Activated CD8-positive, alpha-beta memory T cell treated with anti-CD3 and anti-CD28 coated beads for 4 hours (primary cell): ENCODE results near the gene APCS.

Source experiments
- DNase-seq, 2 donors: peaks; one replicate each; pipeline ENCODE4 v3.0.0-alpha.2; 2020; ENCODE audit warnings: low read depth in 2 of 2

The APCS gene, protein sequence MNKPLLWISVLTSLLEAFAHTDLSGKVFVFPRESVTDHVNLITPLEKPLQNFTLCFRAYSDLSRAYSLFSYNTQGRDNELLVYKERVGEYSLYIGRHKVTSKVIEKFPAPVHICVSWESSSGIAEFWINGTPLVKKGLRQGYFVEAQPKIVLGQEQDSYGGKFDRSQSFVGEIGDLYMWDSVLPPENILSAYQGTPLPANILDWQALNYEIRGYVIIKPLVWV

DNA sequence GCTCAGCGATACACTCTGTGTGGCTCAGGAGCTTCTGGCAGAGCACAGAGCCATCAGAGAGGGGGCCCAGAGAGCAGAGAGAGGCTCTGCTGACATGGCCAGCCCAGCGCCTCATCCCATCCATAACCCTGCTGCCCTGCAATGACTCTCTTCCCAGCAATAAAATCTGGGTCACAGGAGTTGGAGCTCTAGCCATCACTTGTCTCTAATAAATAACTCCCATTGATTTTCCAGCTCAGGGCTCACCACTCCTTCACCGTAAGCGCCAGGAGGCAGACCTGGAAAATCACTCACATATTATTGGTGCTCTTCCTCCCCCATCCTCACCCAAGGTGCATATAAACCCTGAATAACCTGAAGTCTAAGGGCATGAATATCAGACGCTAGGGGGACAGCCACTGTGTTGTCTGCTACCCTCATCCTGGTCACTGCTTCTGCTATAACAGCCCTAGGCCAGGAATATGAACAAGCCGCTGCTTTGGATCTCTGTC, at the start of gene APCS:
Gene APCS, plus strand, starts transcription at position 366 of the 491 bp plus-strand sequence. Its CDS starts 96 bp downstream, at position 462.
- no peak for DNase-seq

DNA sequence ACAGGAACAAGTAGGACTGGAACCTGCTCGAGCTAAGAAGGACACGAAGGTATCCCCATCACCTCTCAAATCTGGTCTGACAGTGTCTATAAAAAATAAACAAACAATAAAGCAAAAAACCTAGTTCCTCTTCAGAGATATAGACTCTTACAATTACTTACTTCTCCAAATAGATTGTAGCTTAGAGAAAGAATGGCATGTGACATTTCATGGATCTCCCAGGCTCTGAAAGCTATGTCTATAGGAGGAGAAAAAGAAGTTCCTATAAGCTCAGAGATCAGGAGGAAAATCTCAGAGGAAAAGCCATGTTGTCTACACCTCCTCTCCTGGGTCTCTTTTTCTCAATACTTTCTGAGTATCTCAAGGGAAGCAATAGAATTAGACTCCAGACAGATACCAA, 39.5 kb upstream of the APCS start:
- no peak for DNase-seq

DNA sequence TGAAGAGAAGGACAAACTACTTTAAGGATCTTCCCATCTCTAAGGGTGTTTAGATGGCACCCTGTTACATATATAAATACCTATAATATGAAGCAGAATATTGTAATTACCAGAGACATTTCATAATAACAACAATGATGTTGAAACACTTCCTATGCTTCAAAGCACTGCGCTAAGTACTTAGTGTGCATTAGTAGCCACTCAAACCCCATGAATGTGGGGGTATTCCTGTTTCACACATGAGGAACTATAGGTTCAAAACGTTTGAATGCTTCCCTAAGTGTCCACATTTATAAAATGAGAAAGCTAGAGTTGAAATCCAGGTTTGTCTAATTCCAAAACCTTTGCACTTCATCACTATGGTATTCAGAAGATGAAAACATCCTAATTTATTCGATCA, 33.4 kb upstream of the APCS start:
- DNase-seq = no peak

DNA sequence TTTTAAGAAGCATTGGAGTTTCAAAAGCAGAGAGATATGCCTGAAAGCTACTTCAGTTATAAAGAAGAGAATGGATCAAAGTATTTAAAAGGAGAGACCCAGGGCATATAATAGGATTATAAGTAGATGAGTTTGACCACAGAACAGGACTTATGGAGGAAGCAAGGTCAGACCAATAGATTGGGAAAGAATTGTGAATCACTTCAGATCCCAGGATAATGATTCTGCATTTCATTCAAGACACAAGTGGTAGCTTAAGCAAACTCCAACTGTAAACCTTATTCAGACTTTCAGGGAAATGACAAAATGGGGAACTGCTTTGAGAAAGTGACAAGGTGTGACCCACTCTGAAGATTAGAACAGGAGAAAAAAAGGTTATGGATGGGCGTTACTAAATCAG, 32.9 kb upstream of the APCS start:
- DNase-seq = no peak

DNA sequence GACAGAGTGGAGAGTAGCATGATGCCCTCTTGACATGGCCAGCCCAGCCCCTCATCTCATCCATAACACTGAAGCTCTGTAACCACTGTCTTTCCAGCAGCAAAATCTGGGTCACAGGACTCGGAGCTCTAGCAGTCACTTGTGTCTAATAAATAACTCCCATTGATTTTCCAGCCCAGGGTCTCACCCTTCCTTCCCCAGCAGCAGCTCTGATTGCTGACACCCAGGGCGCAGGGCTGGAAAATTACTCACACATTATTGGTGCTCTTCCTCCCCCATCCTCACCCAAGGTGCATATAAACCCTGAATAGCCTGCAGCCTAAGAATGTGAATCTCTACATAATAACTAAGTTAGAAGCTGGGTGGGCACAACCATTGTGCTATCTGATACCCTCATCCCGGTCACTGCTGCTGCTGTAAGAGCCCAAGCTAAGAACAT, 30.7 kb upstream of the APCS start:
- no peak for DNase-seq

DNA sequence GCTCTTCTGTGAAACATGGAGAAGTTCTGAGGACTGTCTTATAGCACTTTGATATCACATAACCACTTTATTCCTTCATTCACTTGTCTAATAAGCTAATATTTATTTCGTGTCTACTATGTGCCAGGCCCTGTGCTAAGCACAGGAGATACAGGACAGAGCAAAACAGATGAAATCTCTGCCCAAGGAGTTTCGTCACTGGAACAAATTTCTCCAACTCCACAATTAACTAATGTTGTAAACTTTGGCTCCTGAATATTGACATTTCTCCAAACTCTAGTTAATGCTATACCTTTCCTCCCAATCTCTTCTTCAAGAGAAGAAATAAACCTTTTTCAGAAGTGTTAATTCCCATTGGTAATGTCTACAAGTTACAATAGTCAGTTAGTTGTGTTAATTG, 27.0 kb upstream of the APCS start:
- DNase-seq = no peak

DNA sequence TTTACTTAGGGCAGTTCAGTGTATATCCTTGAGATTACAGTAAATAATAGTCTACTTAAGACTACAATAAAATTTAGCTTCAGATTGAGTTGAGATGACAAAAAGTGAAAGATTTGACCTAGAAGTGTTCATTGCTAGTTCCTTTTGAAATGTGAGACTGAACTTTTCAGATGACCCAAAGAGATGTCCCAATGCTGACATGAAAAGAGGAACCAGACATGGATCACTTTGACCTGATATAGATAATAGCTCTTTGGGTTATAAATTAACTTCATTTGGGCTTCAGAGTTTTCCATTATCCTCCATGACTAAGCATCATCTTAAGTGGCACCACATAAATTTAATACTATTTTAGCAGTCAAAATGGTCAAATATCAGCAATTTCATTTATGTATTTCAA, 26.1 kb upstream of the APCS start:
- DNase-seq = no peak

DNA sequence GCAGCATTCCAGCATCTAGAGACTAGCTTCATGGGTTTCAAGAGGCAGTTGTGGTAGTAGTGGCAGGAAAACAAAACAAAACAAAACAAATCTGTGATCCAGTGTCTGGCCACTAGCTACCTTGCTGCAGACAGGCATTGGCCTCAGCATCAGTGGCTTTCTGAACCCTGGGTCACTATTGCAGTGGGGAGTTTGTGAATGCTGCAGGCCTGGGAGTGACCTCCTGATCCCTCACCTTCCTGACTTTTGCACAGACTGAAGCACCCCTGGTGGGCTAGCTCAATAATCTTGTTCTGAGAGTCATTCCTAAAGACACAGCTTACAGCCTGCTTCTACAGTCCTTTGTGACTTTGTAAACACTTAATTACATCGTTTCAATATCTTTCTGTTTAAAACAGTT, 24.9 kb upstream of the APCS start:
- DNase-seq = no peak

DNA sequence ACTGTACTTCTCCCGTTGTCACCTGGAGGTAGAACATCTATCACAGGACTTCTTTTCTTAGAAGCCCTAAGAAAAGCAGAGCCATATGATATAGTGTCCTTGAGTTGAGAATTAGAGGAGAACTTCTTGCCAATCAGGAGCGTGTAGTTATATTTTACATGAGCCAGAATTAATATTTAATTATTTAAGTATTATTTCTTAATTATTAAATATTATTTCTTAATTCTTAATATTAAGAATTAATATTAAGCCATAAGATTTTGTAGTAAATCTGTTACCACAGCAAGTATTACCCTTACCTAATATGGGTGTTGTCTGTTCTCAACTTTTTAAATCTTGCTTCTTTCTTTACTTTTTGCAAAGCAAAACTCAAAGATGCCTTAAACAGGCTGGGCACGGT, 10.2 kb upstream of the APCS start:
- DNase-seq = no peak

DNA sequence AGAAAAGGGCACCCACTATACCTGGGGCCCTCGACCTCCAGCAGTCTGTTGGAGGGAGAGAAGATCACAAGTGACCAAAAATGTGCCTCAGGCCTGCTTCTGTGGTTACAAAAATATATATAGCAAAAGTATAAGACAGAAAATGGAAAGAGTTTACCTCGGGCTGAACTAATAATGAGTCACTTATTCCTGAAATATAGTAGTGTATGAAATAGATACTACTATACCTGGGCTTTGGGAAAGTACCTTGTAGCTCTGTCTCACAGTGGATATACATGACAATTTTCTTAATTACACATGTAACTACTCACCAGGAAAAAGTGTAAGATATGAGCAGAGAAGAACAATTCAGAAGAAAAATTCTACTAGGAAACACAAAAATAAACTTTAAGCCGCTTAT, 7.3 kb upstream of the APCS start:
- DNase-seq = no peak

DNA sequence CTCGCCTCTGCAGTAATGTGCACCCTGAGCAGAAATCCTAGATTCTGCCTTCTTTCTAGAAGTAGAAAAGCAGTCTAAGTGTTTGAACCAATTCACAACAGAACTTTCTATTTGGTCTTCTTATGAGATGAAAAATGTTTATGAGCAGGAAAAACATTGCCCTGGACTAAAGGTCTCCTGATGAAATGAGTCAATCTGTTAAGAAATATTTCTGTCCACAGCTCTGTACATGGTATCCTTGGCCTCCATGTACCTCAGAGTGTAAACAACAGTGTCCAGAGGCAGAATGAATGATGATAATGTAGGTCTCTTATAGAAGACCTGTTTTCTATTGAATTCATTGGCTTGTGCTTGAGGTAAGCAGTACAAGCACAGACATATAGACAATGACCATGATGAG, 6.2 kb upstream of the APCS start:
- no peak for DNase-seq

DNA sequence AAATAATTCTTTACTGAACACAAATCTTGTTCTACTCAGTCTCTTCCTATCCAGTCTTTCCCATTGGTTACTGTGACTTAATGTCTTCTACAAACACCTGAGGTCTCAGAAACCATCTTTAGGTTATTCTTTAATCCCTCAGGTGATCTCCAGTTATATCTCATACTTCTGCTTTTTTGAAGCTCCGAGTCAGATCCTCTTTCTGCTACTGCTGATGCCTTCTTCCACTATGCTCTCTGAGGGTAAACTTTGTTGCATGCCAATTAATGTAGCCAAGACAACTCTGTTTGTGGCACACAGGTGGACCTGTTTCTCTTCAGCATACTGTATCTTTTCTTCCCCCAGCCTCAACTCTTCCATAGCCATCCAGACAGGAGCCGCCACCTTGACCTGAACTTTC, 3.1 kb upstream of the APCS start:
- DNase-seq = no peak

DNA sequence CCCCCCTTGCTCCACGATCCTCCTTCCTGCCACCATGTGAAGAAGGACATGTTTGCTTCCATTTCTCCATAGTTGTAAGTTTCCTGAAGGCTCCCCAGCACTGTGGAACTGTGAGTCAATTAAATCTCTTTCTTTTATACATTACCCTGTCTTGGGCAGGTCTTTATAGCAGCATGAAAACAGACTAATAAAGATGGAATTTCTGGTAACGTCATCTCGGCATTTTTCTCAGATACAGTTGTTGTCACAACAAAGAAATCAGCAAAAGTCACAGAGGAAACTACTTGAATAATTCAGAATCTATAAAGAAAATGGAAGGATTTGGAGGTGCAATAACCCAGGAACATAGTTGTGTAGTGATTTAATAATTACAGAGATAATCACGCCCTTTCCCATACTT, 4.4 kb downstream of the APCS start:
- DNase-seq = no peak

DNA sequence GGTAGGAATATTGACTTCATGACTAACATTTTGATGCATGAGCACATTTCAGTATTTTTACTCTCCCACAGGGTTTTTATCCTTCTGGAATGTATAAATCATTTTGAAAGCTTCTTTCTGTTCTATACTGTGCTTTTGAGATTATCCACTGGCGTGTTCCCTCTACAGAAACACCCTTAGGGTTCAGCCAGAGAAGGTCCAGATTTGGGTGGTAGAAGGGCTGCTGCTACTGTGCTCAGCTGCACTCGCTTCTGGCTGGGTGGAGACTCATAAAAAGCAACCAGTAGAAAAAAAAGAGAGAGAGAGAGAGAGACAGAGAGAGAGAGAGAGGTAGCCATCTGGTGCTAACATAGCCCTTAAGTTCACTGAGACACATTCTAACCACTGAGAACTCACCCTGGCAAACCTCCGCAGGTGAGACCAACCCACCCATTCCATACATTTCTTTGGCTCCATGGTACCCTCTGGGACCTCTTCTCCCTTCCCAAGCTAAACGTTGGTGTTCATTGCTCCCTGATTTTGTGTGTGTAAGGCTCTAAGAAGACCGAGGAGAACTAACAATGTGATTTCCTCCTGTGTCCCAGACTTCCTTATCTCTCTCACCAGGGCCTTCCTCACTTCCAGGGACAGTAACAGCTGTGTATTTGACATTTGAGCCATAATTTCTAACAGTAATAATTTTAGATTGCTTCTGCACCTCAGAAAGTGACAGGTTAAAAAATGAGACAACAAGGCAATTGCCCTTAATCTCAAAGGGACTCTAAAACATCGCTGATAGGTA, 7.2 kb downstream of the APCS start:
- no peak for DNase-seq

DNA sequence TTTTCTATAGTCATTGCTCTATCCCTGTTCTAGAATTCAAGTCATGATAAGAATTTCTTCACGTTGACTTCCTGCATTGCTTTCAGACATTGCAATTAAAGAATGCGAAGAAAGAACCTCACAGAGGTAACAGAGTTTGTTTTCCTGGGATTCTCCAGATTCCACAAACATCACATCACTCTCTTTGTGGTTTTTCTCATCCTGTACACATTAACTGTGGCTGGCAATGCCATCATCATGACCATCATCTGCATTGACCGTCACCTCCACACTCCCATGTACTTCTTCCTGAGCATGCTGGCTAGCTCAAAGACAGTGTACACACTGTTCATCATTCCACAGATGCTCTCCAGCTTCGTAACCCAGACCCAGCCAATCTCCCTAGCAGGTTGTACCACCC, 10.6 kb downstream of the APCS start:
- DNase-seq = no peak

DNA sequence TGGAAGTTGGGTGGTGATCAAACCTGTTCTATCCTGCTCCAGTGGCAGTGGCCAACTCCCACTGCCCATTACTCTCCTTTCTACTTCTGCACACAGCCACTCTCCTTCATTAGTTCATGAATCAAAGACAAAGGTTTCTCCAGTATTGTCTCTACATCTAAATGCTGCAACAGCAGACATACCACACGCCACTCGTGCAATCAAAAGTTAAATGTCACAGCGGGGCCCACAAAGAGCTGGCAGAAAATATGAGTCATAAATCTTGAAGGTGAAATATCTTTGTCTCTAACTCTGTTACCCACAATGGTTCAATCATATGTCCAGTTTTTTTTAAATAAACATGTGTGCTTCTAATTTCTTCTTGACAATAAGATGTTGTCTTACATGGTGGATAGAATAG, 13.3 kb downstream of the APCS start:
- DNase-seq = no peak

DNA sequence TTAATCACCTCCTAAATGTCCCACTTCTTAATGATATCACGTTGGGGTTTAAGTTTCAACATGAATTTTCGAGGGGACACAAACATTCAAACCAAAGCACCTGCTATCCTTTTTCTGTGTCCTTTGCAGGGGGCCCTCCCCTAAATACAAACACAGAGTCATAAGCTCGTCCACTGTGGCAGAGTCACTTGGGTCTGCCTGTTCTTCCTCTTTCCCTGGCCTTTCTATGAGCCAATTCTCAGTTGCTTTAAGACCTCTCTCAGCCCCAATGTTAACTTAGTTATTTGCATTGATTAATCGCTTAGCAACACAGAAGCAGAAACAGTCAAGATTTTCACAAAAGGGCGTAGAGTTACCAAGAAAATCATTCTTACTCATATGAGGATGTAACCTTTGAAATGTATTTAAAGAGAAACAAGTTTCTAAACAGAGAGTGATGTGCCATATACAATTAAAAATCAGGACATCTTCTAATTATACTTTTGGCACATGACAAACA, 14.9 kb downstream of the APCS start:
- no peak for DNase-seq

DNA sequence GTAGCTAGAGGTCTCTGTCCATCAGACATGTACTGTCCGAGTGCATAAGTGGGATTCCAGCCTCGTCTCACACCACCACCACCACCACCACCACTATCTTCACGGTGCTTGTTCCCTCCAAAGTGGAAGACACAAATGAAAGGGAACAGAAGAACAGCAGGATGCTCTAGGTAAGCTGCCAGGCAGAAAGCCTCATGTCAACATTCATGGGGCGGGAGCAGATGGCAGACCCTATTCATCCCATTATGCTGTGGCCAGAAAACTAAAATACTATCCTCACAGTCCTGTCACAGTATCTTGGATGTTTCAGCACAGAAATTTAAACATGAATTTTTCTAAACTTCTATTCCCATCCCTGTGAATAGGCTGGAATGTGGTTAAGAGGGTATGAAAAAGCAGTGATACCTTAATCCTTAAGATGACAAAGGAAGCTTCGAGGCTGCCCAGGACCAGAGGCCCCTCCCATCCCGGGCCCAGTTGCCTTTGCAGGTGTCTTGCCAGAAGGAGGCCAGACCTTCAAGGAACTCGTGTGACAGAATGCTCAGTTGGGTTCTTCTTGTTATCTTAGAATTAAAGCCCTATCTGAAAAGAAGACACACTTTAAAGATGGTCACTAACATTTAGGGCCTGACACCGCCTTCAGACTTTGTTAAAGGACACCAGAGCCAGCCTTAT, 24.7 kb downstream of the APCS start:
- no peak for DNase-seq

DNA sequence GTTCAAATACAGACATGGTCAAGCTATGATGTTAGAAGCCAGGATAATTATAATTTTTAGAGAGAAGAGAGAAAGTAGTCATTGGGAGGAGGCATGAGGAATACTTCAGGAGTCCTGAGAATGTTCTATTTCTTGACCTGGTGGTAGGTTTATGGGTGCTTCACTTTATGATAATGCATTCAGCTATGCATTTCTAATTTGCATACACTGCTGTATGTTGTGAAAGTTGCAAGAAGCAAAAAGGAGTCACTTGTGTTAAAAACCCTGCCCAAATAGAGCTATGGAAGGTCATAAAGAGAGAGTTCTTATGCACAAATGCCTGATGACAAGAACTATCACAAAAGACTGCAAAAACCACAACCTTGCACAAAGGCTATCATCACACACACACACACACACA, 45.3 kb downstream of the APCS start:
- DNase-seq = no peak
